ENCODE results near the gene FRRS1L. TPM values are rescaled to one million over a fixed set of nuclear protein-coding genes. Genes with fewer than 3 reads are reported as not detected.

The FRRS1L gene
- polyA plus RNA-seq, 2 donors, result 0.08 to 0.20 TPM

DNA sequence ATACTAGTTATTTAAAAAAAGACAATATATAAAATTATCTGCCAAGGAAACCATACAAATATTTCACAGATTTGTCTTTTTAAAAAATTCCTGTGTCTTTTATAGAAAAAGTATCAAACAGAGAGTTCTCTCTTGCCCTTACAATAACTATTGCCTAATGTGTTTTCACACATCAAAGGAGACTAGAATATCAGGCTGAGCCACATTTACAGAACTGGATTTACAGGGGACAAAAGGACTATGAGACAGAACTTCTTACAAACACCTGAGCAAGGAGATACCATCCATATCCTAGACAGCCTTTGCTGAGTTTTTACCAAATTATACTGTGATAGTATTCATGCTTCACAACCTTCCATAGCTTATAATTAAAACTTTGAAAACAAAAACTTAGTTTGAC, 81.5 kb downstream of the FRRS1L start:
- Histone ChIP-seq H3K27ac (ENCODE audit: low read depth in 2 of 2, low read length in 1 of 2) (peak overlapping the region in 1 of 2 donors; percentile 70), H3K4me1 (ENCODE audit: control insufficient read depth in 2 of 2, insufficient read depth in 2 of 2, low read length in 1 of 2) (no peaks in the 10 kb centered on the region), H3K36me3 (ENCODE audit: control insufficient read depth in 2 of 2, insufficient read depth in 2 of 2, low read length in 1 of 2) (peaks cover 3 to 4% of the 10 kb centered on the region in 2 donors), H3K4me3 (ENCODE audit: low read depth in 1 of 2, low read length in 2 of 2) (no peak overlapping the region), H3K27me3 (ENCODE audit: control insufficient read depth in 1 of 2, insufficient read depth in 2 of 2, low read length in 2 of 2) (no peaks in the 10 kb centered on the region), H3K9me3 (ENCODE audit: control insufficient read depth in 2 of 2, insufficient read depth in 1 of 2, low read depth in 1 of 2, low read length in 1 of 2) (no peaks in the 10 kb centered on the region)

- 96 to 98% methylated on average over 4 of the region's 4 CpGs for WGBS, 2 donors
- H3K36me3 ChIP-seq (ENCODE audit: control insufficient read depth in 2 of 2, insufficient read depth in 2 of 2, low read length in 1 of 2), result peaks cover 2 to 4% of the 10 kb centered on the region in 2 donors
- no peaks in the 10 kb centered on the region for H3K9me3 ChIP-seq (ENCODE audit: control insufficient read depth in 2 of 2, insufficient read depth in 1 of 2, low read depth in 1 of 2, low read length in 1 of 2)
- no peaks in the 10 kb centered on the region for H3K4me1 ChIP-seq (ENCODE audit: control insufficient read depth in 2 of 2, insufficient read depth in 2 of 2, low read length in 1 of 2)
- no peak overlapping the region for H3K4me3 ChIP-seq (ENCODE audit: low read depth in 1 of 2, low read length in 2 of 2)
- H3K27me3 ChIP-seq (ENCODE audit: control insufficient read depth in 1 of 2, insufficient read depth in 2 of 2, low read length in 2 of 2), result no peaks in the 10 kb centered on the region
- no peak overlapping the region for H3K27ac ChIP-seq (ENCODE audit: low read depth in 2 of 2, low read length in 1 of 2)
These were observed 83.1 kb downstream of the FRRS1L start for GRCh38 chr9:109083813-109084405.

GRCh38 chr9:109083141-109083540, 83.9 kb downstream of the FRRS1L start:
- 82 to 93% methylated on average over 7 of the region's 7 CpGs for WGBS, 2 donors
- no peak overlapping the region for H3K4me3 ChIP-seq (ENCODE audit: low read depth in 1 of 2, low read length in 2 of 2)
- H3K36me3 ChIP-seq (ENCODE audit: control insufficient read depth in 2 of 2, insufficient read depth in 2 of 2, low read length in 1 of 2), result peaks cover 0 to 4% of the 10 kb centered on the region in 2 donors
- H3K4me1 ChIP-seq (ENCODE audit: control insufficient read depth in 2 of 2, insufficient read depth in 2 of 2, low read length in 1 of 2), result no peaks in the 10 kb centered on the region
- no peak overlapping the region for H3K27ac ChIP-seq (ENCODE audit: low read depth in 2 of 2, low read length in 1 of 2)
- no peaks in the 10 kb centered on the region for H3K27me3 ChIP-seq (ENCODE audit: control insufficient read depth in 1 of 2, insufficient read depth in 2 of 2, low read length in 2 of 2)
- H3K9me3 ChIP-seq (ENCODE audit: control insufficient read depth in 2 of 2, insufficient read depth in 1 of 2, low read depth in 1 of 2, low read length in 1 of 2), result no peaks in the 10 kb centered on the region

GRCh38 chr9:109082091-109082620, 84.9 kb downstream of the FRRS1L start:
- 48 to 51% methylated on average over 2 of the region's 2 CpGs for WGBS, 2 donors
- no peak overlapping the region for H3K27ac ChIP-seq (ENCODE audit: low read depth in 2 of 2, low read length in 1 of 2)
- H3K27me3 ChIP-seq (ENCODE audit: control insufficient read depth in 1 of 2, insufficient read depth in 2 of 2, low read length in 2 of 2), result no peaks in the 10 kb centered on the region
- no peaks in the 10 kb centered on the region for H3K36me3 ChIP-seq (ENCODE audit: control insufficient read depth in 2 of 2, insufficient read depth in 2 of 2, low read length in 1 of 2)
- no peak overlapping the region for H3K4me3 ChIP-seq (ENCODE audit: low read depth in 1 of 2, low read length in 2 of 2)
- H3K9me3 ChIP-seq (ENCODE audit: control insufficient read depth in 2 of 2, insufficient read depth in 1 of 2, low read depth in 1 of 2, low read length in 1 of 2), result no peaks in the 10 kb centered on the region
- H3K4me1 ChIP-seq (ENCODE audit: control insufficient read depth in 2 of 2, insufficient read depth in 2 of 2, low read length in 1 of 2), result no peaks in the 10 kb centered on the region

Other genes with a start within 250 kb of the FRRS1L start
- gene ELP1, start 233.1 kb downstream of the FRRS1L start, polyA plus RNA-seq, result 1 to 10 TPM; 8.9 to 9.5 TPM
- gene ABITRAM, start 232.8 kb downstream of the FRRS1L start, polyA plus RNA-seq, result 10 to 100 TPM; 12.5 to 19.4 TPM
- gene CTNNAL1, start 153.8 kb downstream of the FRRS1L start, polyA plus RNA-seq, result 10 to 100 TPM; 13.5 to 15.0 TPM
- gene TMEM245, start 47.3 kb downstream of the FRRS1L start, polyA plus RNA-seq, result 1 to 10 TPM; 4.0 to 7.4 TPM
- gene EPB41L4B, start 153.8 kb upstream of the FRRS1L start, polyA plus RNA-seq, result 1 to 10 TPM in 1 of 2 donors, under 1 TPM in 1; 0.62 to 1.3 TPM

All from esophagus (tissue), 2 donors.